HCT116 (cell line): ENCODE measurements around the gene CHAD.

Experiments used
- ATF3 ChIP-seq: IDR thresholded peaks from 2 replicates; pipeline ENCODE4 v1.6.1; 2012
- CEBPB ChIP-seq: IDR thresholded peaks from 2 replicates; pipeline ENCODE4 v1.6.1; 2012; ENCODE audit warnings: low read depth
- CTCF ChIP-seq, 3 experiments: fragments of 200-600 bp in 1 of 3; sonication (generic) in 1 of 3; IDR thresholded peaks in 2 of 3; conservative IDR thresholded peaks in 1 of 3; 2 replicates each; pipeline ENCODE4 v1.5.1; 2012 to 2017; ENCODE audit warnings: low read depth in 2 of 3, low read length in 2 of 3, antibody characterized with exemption in 1 of 3, borderline replicate concordance in 1 of 3, control low read depth in 1 of 3, mild to moderate bottlenecking in 1 of 3, mixed read lengths in 1 of 3, mixed run types in 1 of 3, moderate library complexity in 1 of 3; ENCODE audit not compliant: insufficient read depth in 1 of 3
- EZH2phosphoT487 ChIP-seq: fragments of 200-600 bp; IDR thresholded peaks from 2 replicates; pipeline ENCODE4 v1.6.1; 2018; ENCODE audit warnings: antibody characterized with exemption, borderline replicate concordance
- MAX ChIP-seq: IDR thresholded peaks from 2 replicates; pipeline ENCODE4 v1.6.1; 2012
- POLR2A ChIP-seq: IDR thresholded peaks from 2 replicates; pipeline ENCODE4 v1.7.0; 2011; ENCODE audit warnings: borderline replicate concordance; ENCODE audit not compliant: insufficient read depth, insufficient read length; ENCODE audit errors: extremely low read depth
- POLR2AphosphoS5 ChIP-seq: IDR thresholded peaks from 2 replicates; pipeline ENCODE4 v1.6.1; 2011; ENCODE audit warnings: mild to moderate bottlenecking, low read depth, low read length, moderate library complexity
- REST ChIP-seq: IDR thresholded peaks from 2 replicates; pipeline ENCODE4 v1.6.1; 2012; ENCODE audit warnings: low read depth
- SIN3A ChIP-seq: IDR thresholded peaks from 2 replicates; pipeline ENCODE4 v1.6.1; 2012; ENCODE audit warnings: low read depth
- TCF7L2 ChIP-seq: IDR thresholded peaks from 2 replicates; pipeline ENCODE4 v1.7.0; 2011; ENCODE audit warnings: borderline replicate concordance, inconsistent platforms; ENCODE audit not compliant: insufficient read depth, insufficient read length; ENCODE audit errors: extremely low read depth
- ZNF274 ChIP-seq: fragments of 200-500 bp; sonication (Bioruptor generic); IDR thresholded peaks from 2 replicates; pipeline ENCODE4 v1.6.1; 2014; ENCODE audit warnings: mild to moderate bottlenecking, low read depth, low read length, inconsistent platforms

GRCh38 chr17:50464736-50465135 lies 3.9 kb downstream of the CHAD start:
- TF ChIP-seq MAX = no peak
- no peak for TF ChIP-seq CTCF (IDR thresholded peaks at IDR 0.05 in 2 of 3, conservative IDR thresholded peaks at IDR 0.05 in 1 of 3; ENCODE audit: borderline replicate concordance in 1 of 3, insufficient read depth in 1 of 3, low read depth in 2 of 3, low read length in 2 of 3)
- no peak for TF ChIP-seq ZNF274
- no peak for TF ChIP-seq ATF3
- TF ChIP-seq TCF7L2 = no peak
- no peak for TF ChIP-seq CEBPB
- no peak for TF ChIP-seq POLR2A
- no peak for TF ChIP-seq REST
- no peak for TF ChIP-seq SIN3A
- TF ChIP-seq POLR2AphosphoS5 = no peak
- no peak for TF ChIP-seq EZH2phosphoT487
